SHP77 treated with DMSO at 0.1 percent for 48 hours (cell line): ENCODE data around the gene TMPRSS13.
"Not testable (repeated sequence)": the region's sequence is repeated elsewhere in the genome, so short reads cannot be mapped to it uniquely, and the experiment has no call there.

Experiments used
- DNase-seq: peaks from one replicate; lab custom pipeline; 2025; lab: John Stamatoyannopoulos, UW

Gene TMPRSS13

DNA sequence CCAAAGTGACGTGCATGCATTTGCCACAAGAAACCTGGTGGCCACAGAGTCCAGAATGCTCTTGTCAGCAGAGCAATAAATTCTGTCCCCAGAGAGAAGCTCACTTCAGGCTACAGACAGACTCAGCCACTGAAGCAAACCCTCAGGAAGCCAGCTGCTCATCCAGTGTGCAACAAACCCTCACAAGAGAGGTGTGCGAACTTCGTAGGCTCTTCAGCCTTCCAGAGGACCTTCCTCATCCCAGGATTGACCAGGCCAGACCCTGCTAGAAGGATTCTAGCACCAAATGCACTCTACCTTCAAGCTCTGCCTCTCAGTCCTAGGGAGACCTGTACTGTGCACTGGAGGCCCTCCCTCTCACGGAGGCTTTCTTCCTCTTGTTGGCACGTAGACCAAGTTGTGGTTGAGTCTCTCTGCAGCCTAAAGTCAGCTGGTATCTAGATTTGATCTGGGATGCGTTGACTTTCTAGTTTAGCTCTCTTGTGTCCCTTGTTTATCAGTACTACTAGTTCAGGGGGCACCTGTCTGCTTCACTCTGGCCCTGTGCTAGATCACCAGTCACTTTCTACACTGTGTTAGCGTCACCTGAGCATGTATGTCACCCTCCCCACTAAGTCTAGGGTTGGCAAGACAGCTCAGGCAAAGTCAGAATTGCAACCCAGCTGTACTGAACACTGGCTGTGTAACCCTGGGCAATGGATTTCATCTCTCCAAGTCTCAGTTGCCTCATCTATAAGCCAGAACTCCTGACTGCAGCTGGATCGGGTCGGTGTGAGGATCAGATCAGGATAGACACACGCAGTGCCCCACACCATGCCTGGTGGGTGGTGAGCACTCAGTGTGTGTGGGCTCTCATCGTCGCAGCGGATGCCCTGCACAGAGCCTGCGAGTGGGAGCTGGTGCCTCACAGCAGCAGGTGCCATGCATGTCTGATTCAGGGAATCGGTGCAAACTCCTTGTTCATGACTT is 22.1 kb upstream of the TMPRSS13 start:
- no peak for DNase-seq

DNA sequence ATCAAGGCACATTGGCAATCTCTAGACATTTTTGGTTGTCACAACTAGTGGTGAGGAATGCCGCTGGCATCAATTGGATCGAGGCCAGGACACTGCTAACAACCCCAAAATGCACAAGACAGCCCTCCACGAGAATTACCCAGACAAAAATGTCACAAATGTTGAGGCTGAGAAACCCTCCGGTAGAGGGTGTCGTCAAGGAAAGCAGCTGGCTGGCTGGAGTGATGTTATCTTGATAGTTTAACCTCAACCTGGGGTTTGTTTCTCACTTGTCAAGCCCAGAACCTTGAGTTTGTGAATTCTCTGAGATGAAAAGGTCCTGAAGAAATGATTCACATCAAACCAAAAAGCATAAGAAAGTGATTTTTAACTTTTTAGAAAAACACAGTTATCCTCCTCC is 21.1 kb upstream of the TMPRSS13 start:
- no peak for DNase-seq

DNA sequence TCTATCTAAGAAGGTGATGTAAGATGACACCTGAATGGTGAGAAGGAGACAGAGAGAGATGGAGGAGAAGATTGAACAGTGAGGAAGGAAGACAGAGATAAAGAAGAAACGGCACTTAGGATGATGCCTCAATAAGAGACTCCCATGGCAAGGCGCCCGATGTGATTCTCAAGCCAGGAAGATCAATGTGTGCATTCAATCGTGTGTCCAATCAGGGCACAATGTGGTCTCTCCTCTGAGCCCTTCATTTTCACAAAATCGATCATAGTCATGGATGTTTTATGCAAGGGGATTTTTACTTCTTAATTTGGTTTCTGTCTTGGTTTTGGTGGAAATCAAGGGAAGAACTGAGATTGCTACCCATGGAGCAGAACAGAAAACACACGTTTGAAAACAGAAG is 19.9 kb upstream of the TMPRSS13 start:
- no peak for DNase-seq

DNA sequence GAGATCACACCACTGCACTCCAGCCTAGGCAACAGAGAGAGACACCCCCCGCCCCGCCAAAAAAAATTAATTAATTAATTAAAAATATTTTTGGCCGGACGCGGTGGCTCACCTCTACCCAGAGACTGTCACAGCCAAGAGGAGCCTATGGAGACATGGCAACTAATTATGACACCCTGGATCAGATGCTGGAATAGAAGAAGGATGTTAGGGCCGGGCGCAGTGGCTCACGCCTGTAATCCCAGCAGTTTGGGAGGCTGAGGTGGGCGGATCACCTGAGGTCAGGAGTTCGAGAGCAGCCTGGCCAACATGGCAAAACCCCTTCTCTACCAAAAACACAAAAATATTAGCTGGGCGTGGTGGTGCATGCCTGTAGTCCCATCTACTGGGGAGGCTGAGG is 19.3 kb upstream of the TMPRSS13 start:
- DNase-seq, result not testable (repeated sequence)

DNA sequence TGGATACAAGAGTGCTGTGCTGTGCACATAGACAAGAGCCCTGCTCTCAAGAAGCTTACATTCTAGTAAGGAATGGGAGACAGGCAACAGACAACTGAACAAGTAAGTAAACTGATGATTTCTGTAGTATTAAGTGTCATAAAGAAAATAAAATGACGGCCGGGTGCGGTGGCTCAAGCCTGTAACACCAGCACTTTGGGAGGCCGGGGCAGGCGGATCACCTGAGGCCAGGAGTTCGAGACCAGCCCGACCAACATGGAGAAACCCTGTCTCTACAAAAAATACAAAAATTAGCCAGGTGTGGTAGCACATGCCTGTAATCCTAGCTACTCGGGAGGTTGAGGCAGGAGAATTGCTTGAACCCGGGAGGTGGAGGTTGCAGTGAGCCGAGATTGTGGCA is 18.5 kb upstream of the TMPRSS13 start:
- not testable (repeated sequence) for DNase-seq

DNA sequence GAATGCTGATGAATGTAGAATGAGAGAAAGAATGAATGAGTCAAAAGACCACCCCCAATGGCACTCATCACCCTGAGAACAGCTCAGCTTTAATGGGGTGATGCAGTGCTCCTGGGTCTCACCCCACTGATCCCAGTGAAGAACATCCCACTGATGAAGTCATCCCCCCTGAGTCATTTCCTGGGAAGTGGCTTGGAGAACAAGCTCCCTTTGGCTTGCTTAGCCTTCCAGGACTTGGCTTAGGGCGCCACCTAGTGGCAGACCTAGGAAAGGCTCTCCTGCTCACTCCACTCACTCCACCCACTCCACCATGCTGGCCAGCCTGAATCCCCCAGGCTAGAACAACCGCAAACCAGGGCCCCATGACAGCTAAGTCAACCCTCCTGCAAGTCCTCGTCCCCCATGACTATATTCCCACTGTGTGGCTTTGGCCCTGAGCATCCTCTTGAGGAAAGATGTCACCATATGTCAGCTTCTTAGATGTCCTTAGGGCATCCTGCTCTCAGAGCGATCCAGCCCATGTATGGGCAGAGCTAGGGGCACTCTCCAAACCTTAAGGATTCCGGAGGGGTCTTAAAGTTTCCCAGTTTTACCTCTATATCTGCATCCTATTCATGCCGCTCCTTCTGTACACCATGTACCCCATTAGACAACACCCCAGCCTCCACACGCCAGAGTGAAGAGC is 17.8 kb upstream of the TMPRSS13 start:
- DNase-seq, result peak; percentile 33

DNA sequence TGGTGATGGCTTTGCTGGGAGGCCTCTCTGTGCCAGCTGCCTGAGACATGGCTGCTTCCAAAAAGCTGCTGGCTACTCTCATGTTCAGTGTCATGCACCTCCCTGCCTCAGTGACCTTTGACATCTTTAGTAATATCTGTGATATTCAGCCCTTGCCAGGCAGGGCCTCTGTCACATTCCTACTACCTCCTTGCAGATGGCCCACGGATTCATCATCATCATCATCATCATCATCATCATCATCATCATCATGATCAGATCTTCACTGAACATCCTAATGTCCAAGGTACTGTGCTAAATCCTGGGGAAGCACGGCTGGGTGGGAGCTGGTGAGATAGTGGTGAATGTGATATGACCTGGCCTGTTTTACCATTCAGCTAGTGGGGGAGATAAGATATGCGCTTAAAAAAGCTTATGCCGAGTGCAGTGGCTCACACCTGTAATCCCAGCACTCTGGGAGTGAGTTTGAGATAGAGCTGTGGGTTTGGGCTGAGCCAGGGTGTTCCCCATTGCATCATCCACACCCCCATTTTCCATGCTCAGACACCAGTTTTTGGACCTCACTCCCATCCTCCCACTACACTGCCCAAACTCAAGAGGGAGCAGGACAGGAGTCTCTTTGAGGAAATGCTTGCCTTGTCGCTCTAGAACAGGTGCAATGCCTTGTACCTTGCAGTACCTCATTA is 17.1 kb upstream of the TMPRSS13 start:
- no peak for DNase-seq

DNA sequence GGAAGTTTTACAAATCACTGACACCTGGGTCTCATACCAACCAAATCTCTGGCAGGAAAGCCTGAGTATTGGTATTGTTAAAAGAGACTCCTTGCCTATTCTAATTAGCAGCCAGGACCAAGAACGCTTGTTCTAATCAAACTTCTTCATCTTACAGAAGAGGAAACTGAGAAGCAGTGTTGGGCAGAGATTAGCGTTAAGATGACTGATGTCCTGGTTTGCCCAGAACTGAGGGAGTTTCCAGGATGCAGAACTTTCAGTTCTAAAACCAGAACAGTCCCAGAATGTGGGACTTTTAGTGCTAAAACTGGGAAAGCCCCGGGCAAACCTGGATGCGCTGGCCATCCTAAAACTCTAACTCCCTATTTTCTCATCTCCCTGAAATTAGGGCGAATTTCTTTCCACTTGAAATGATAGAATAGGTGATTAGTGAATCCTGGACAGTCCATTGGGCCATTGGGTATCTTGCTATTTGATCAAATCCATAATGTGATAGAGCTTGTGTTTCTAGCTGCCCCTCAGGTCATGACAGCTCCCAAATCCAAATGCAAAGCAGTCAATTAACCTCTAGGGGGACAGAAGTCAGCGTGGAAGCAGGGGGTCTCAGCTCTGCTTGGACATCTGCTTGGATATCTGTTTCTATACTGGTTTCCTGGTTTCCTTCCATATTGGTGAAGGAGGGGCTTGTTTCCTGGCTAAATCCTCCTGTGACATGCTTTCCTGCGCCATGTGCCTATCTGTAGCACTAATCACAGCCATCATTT is 16.0 kb upstream of the TMPRSS13 start:
- no peak for DNase-seq

DNA sequence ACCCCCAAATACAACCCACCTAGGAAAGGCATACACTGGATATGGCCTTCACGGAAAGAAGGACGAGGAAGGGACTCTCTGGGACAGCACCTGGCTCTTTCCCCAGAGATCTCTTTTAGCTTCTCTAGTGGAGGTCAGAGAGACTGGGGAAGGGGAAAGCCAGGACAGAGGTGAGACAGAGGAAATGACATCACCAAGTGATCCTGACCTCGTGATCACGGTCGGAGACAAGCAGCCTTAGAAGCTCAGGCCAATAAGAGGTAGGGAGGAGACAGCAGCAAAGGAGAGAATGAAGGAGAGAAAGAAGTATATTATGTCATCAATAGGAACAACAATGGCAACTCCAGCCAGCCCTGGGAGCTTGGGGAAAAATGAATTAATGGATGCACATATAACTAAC is 15.4 kb upstream of the TMPRSS13 start:
- no peak for DNase-seq

DNA sequence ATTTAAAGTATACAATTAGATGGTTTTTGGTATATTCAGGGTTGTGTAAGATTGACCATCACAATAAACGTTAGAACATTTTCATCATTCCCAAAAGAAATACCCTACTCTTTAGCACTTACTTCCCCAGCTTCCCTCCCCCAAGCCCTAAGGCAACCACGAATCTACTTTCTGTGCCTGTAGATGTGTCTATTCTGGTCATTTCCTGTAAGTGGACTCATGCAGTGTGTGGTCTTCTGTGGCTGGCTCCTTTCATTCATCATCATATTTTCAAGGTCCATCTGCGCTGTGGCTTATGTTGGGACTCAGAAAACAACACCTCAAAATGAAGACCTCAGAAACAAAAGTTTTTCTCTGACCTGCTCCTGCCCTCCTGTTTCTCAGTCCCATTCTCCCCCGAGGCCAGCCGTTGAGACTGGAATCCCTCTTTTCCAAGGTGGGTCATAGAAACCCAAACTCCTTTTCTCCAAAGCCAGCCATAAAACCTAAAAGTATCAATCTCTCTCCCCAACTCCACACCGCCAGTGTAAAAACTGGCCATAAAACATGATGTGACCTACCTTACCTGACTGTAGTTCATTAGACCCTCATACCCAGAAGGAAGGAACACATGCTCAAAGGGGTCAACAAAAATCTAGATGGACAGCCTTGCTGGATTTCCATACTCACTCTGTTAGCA is 12.9 kb upstream of the TMPRSS13 start:
- no peak for DNase-seq

DNA sequence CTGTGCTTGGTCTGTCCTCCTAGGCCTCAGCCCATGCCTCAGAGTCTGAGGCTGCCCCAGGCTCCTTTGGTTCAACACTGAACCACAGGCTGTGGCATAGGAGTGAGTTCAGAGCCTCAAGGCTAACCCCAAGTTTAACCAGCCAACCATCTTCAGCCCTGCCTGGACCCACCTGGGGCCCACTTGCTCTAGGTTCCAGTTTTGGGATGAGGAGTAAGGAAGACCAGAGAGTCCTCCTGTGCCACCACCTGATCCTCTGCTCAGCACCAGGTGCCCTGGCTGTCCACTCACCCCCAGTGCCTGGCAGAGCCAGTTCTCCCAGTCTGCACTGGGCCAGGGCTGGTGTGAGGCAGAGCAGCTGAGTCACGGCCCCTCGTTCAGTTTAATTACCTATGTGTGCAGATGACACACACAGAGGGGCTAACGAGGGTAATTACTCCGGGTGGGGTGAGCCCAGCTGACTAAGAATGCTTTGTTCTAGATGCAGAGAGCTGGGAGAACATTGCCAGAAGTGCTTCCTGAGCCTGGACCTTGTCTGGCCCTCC is 12.0 kb upstream of the TMPRSS13 start:
- DNase-seq, result no peak

DNA sequence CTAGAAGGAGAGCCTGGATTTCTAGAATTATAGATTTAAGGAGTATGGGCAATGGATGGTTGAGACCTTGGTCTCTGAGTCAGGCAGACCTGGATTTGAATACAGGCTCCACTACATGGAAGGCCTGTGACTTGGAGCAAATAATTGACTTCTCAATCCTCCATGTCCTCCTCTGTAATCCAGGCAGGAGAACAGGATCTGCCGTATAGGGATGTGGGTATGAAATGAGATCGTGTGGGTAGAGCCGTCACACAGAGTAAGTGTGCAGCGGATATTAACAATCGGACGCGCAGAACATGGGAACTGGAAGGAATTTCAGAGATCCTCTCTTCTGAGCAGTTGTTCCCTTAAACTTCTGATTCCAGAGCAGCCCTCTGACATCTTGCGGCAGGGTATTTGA is 11.5 kb upstream of the TMPRSS13 start:
- DNase-seq, result no peak

DNA sequence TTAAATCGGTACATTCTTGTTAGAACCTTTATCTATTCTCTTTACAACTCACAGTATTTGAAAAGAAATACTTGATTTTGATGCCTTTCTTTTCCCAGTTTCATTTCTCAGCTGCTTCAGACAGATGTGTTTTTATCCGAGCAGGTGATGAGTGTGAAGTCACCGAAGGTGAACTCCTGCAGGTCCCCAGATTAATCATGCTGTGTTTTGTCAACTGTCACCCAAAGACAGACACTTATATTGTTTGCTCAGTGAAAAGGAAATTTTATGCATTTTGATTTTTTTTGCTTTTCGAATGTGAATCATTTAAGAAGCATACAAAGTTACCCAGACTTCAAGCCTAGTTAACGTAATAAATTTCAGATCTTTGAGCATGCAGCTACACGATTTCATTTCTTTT is 7.8 kb upstream of the TMPRSS13 start:
- peak; percentile 6 for DNase-seq

DNA sequence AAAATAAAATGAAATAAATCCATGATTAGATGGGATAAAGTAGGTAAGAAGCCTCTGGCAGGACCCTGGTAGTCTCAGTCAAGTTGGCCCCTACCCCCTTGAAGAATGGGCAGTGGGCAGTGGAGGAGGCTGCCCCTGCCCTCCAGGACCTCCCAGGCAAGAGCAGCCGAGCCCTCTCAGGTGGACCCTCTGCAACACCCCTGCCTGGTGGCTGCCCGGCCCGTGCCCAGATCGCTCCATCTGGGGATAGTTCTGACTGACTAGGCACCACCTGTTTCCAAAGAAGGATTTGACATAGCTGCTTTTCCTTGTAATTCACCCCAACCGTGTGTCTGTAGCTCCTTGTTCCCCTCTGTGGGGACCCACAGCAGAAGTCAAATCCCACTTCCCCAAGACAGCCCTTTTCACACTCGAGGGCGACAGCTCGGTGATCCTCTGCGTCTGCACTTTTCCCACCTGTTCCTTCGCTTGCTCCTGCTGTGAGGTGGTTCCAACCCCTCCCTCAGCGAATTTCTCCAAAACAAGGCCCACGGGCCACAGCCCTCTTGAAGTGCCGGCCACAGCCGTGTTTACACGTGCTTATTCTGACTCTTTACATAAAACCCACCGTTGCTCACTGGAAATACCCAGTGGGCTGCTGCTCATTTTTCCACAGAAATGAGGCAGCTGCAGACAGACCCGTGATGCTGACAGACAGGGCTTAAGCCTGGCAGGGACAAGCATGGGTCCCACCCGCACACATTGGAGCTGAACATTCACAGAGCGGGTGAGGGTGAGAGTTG is 5.5 kb upstream of the TMPRSS13 start:
- no peak for DNase-seq

DNA sequence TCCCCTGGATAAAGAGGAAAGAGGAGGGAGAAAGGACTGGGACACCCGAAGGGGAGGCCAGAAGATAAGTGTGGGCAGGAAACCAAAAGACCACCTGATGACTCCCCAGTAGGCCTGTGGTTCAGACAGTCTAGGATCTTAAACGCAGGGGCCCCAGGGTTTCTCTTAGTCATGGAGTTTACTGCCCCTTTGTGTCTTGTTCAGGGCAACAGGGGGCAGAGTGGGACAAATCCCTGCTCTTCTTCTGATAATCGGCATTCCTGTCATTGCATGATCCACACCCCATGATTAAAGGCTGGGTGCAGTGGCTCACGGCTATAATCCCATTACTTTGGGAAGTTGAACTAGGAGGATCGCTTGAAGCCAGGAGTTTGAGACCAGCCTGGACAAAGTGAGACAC is 4.7 kb upstream of the TMPRSS13 start:
- no peak for DNase-seq

DNA sequence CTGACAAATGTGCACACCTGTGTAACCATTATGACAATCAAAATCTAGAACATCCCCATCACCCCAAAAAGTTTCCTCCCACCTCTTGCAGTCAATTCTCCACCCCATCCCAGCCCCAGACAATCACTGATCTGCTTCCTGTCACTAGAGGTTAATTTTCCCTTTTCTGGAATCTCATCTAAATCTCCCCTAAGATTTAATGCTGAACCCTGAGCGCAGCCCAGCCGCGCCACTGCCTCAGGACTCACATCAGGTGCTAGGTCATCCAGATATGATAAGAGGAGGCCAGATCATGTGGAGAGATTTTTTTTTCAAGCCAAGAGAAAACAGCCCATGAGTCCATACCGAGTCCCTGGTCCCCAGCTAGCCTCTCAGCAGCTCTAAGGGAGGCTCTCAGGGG is 4.3 kb upstream of the TMPRSS13 start:
- no peak for DNase-seq

DNA sequence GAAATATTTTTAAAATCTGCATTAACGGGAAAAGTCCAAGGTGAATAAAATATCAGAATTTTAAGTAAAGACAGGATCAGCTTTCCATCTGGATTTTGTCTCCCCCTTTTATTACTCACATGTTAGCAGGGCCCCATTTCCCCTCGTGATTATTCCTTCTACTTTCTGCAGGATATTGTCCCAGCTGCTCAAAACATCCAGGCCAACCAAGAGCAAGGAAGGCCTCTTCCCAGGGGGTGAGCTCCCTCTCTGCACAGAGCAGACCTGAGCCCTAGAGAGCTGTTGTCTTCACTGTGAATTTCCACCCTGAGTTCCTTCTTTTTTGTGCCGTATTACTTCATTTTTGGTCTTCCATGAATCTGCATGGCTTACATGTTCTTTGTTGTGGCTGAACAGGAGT is 3.7 kb upstream of the TMPRSS13 start:
- DNase-seq, result no peak

DNA sequence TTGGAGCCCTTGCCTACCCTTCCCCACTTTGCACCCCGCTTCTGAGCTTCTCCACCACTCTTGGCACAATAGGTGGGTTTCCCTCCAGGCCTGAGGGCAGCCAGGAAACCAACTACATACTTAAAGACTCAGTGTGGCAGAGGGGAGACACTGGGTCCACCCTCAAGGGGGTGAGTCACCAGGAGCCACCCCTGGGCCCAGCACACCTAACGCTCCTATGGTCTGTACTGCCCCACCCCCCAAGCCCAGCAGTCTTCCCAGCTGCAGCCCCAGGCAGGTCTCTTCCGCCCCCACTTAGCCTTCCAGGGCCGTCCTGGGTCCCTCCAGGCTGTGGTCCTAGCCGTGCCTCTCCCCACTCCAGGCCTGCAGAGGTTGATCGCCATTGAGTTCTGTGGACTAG is 3.2 kb upstream of the TMPRSS13 start:
- no peak for DNase-seq

DNA sequence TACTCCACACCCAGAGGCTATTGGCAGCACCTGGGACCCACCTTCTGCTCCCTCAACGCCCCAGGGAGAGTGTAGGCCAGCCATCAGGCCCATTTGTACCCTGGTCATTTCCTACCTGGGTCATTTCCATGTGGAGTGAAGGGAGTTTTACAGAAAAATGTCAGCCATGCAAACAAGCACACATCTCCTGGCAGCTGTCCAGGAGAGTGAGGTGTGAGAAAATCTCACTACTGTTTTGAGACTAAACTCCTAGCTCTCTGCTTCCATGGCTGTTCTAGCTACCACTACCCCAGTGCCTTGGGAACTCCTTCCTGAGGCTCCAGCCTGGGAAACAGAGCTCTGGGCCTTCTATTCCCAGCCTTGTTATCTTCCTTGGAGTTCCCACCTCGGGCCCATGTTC is 2.8 kb upstream of the TMPRSS13 start:
- DNase-seq, result no peak

DNA sequence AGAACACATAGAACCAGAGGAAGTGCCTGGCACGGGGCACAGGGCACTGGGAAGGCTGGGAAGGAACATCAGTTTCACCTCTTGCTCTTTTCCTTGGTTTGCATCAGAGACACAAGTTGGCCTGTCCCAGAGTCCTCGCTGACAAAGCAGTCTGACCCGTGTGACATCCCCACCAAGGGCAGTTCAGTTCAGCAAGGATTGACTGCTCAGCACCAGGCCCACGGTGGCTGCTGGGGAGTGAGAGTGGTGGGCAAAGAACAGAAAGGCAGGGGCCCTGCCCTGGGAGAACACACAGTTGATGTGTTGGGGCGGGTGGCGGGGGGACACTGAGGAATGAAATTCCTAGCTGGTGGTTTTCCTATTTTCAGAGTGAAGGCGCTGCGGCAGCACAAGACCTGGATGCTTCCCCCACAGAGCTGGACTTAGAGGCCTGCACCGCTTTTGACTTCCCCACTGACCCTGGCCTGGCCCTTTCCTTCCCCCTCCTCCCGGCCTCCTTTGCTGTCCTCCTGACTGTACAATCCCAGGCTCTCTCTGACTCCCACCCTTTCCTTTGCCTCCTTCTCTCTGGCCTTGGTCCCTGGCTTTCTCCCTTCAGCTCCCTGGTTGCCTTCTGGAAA is 2.2 kb upstream of the TMPRSS13 start:
- DNase-seq, result no peak
